Endothelial cell of umbilical vein (primary cell): Measurements from ENCODE around the gene SORL1. TPM values are rescaled to one million over a fixed set of nuclear protein-coding genes. Genes with fewer than 3 reads are reported as not detected.

Experiments
- BruUV-seq: library from RNA; stranded (reverse); fragments of 400-500 nt; replicated peaks from 2 replicates; lab custom pipeline; 2021; lab: Mats Ljungman, UMichigan
- CTCF ChIA-PET: fragments of 300-600, 350-600 bp; sonication (Branson Sonifier 250); formaldehyde crosslinking; loops from one replicate; lab custom pipeline; 2021; ENCODE audit warnings: antibody characterized with exemption, inconsistent platforms; lab: Charles Lee
- POLR2A ChIA-PET: fragments of 300-600, 350-600 bp; sonication (Branson Sonifier 250); formaldehyde crosslinking; loops from one replicate; lab custom pipeline; 2021; ENCODE audit warnings: antibody characterized with exemption, inconsistent platforms; lab: Charles Lee
- DNase-seq: peaks from one replicate; pipeline ENCODE4 v3.0.0-alpha.2; 2011; ENCODE audit warnings: low read depth, low spot score
- FAIRE-seq: peaks from 2 replicates; lab custom pipeline; 2011; peaks lifted over from hg19 to GRCh38; lab: Jason Lieb, UNC
- H2AFZ ChIP-seq: 2 replicates; pipeline ENCODE4 v1.6.0; 2012; ENCODE audit warnings: low read depth, low read length, control low read depth, inconsistent platforms
- H3K27ac ChIP-seq: 2 replicates; pipeline ENCODE4 v1.5.1; 2011; ENCODE audit warnings: low read depth, mild to moderate bottlenecking, control low read depth, low read length, moderate library complexity; ENCODE audit not compliant: insufficient read depth
- H3K27me3 ChIP-seq, 2 experiments: 2 replicates each; pipeline versions ENCODE4 v1.6.0 to v1.6.1; 2011; ENCODE audit warnings: low read length in 2 of 2, mixed read lengths in 1 of 2; ENCODE audit not compliant: control insufficient read depth in 2 of 2, insufficient read depth in 2 of 2
- H3K36me3 ChIP-seq, 2 experiments: 2 replicates in 1 of 2; 3 replicates in 1 of 2; pipeline ENCODE4 v1.5.1; 2011; ENCODE audit warnings: low read length in 2 of 2, mild to moderate bottlenecking in 1 of 2, moderate library complexity in 1 of 2; ENCODE audit not compliant: control insufficient read depth in 2 of 2, insufficient read depth in 2 of 2; ENCODE audit errors: extremely low read depth in 1 of 2
- H3K4me1 ChIP-seq: 3 replicates; pipeline ENCODE4 v1.5.1; 2011; ENCODE audit warnings: mild to moderate bottlenecking, low read length; ENCODE audit not compliant: control insufficient read depth, insufficient read depth; ENCODE audit errors: extremely low read depth
- H3K4me2 ChIP-seq: 2 replicates; pipeline ENCODE4 v1.6.1; 2011; ENCODE audit warnings: low read length, control low read depth, mixed read lengths; ENCODE audit not compliant: insufficient read depth
- H3K4me3 ChIP-seq, 3 experiments: fragments of 200-600 bp in 1 of 3; sonication (generic), shearing (Covaris generic) in 1 of 3; replicated peaks in 1 of 3; 2 replicates each; pipeline ENCODE4 v1.5.1; 2011 to 2016; ENCODE audit warnings: control low read depth in 3 of 3, low read length in 3 of 3, mild to moderate bottlenecking in 2 of 3, inconsistent platforms in 1 of 3, low read depth in 1 of 3, moderate library complexity in 1 of 3; ENCODE audit not compliant: insufficient read depth in 1 of 3
- H3K79me2 ChIP-seq: 2 replicates; pipeline ENCODE4 v1.6.0; 2012; ENCODE audit warnings: low read length, inconsistent platforms; ENCODE audit not compliant: control insufficient read depth, insufficient read depth
- H3K9ac ChIP-seq: replicated peaks from 2 replicates; pipeline ENCODE3; 2011; ENCODE audit warnings: low read length, control low read depth; ENCODE audit not compliant: insufficient read depth; ENCODE audit errors: extremely low read depth
- H3K9me1 ChIP-seq: replicated peaks from 3 replicates; pipeline ENCODE4 v1.6.0; 2011; ENCODE audit warnings: mild to moderate bottlenecking, low read length; ENCODE audit not compliant: control insufficient read depth, insufficient read depth; ENCODE audit errors: extremely low read depth
- H3K9me3 ChIP-seq: replicated peaks from 2 replicates; pipeline ENCODE4 v1.5.1; 2012; ENCODE audit warnings: low read length, inconsistent platforms; ENCODE audit not compliant: control insufficient read depth, insufficient read depth
- H4K20me1 ChIP-seq: replicated peaks from 2 replicates; pipeline ENCODE3; 2011; ENCODE audit warnings: mild to moderate bottlenecking, low read length; ENCODE audit not compliant: control insufficient read depth, insufficient read depth; ENCODE audit errors: extremely low read depth
- EZH2 ChIP-seq: IDR thresholded peaks from 2 replicates; pipeline ENCODE4 v1.6.1; 2012; ENCODE audit warnings: borderline replicate concordance, low read depth, mild to moderate bottlenecking, moderate library complexity, low read length, inconsistent platforms; ENCODE audit not compliant: severe bottlenecking
- FOS ChIP-seq: IDR thresholded peaks from 2 replicates; pipeline ENCODE4 v1.6.1; 2011; ENCODE audit warnings: mild to moderate bottlenecking, low read length, moderate library complexity, borderline replicate concordance; ENCODE audit not compliant: insufficient read depth
- GATA2 ChIP-seq: IDR thresholded peaks from 2 replicates; pipeline ENCODE4 v1.7.0; 2011; ENCODE audit warnings: low read depth, mild to moderate bottlenecking, moderate library complexity, mixed read lengths, low read length; ENCODE audit not compliant: insufficient read length, insufficient read depth
- JUN ChIP-seq: IDR thresholded peaks from 2 replicates; pipeline ENCODE4 v1.6.1; 2011; ENCODE audit warnings: borderline replicate concordance, low read depth; ENCODE audit not compliant: insufficient read length, insufficient read depth
- MYC ChIP-seq: IDR thresholded peaks from one replicate; pipeline ENCODE4 v1.6.1; 2011; ENCODE audit warnings: mild to moderate bottlenecking, low read depth, low read length
- POLR2A ChIP-seq: IDR thresholded peaks from 2 replicates; pipeline ENCODE4 v1.6.1; 2012; ENCODE audit warnings: low read depth, mild to moderate bottlenecking, control low read depth, low read length
- POLR2AphosphoS5 ChIP-seq: IDR thresholded peaks from 2 replicates; pipeline ENCODE4 v1.6.1; 2012; ENCODE audit warnings: low read depth, mild to moderate bottlenecking, control low read depth, low read length, moderate library complexity; ENCODE audit not compliant: insufficient read depth
- dilution Hi-C: fragments of 300-500 bp; cut with MboI; formaldehyde crosslinking; loops from one replicate; pipeline ENCODE4 v1.15.0; 2019; ENCODE audit warnings: low sequenced_read_pairs; ENCODE audit not compliant: extremely low pct_ligation_motif_present
- intact Hi-C: fragments of 100-400 bp; cut with micrococcal nuclease; formaldehyde crosslinking; loops from one replicate; pipeline ENCODE4 v1.10.0; 2022
- polyA plus RNA-seq, 4 experiments: library from polyadenylated mRNA; depleted of rRNA in 3 of 4; stranded (reverse) in 3 of 4; unstranded in 1 of 4; fragments of >200 nt; gene quantifications; 2 replicates each; pipeline versions ENCODE4 v1.2.1 to v1.2.3, GENCODE V29; 2011 to 2012; ENCODE audit warnings: missing spikeins in 1 of 4
- total RNA-seq: library from RNA; stranded (reverse); gene quantifications from 2 replicates; pipeline ENCODE4 v1.2.3, GENCODE V29; 2021
- TF ChIP-seq, protein P1 (sequence below), 2 donors: IDR thresholded peaks; 1 replicate in 1 of 2; 2 replicates in 1 of 2; pipeline ENCODE4 v1.5.1; 2011; ENCODE audit warnings: low read length in 2 of 2, mild to moderate bottlenecking in 2 of 2, moderate library complexity in 2 of 2, control low read depth in 1 of 2, inconsistent platforms in 1 of 2, low read depth in 1 of 2; ENCODE audit not compliant: insufficient read depth in 1 of 2; ENCODE audit errors: extremely low read depth in 1 of 2
- TF ChIP-seq, protein P2 (sequence below): IDR thresholded peaks from 2 replicates; pipeline ENCODE4 v1.6.1; 2011; ENCODE audit not compliant: insufficient read depth, insufficient read length

SORL1 gene
- total and polyA plus RNA-seq, 2 donors (not counting 3 experiments of a cell fraction or from before 2014, with no cell fraction given): 0.17 to 0.31 TPM

DNA sequence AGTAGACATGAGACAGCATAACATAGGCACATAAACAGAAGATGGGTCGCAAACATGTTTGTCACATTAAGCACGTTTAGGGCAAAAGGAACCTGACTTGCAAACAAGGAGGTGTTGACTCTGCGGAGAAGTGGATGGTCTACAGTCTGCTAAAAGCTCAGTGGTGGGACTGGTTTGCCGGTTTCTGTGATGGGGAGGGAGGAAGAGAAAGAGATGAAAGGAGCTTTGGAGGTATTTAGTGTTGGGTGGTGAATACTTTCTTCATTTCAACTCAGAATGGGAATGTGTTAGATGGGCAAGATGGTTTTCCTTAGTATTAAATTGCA, 192.0 kb downstream of the SORL1 start:
- Histone ChIP-seq H3K9me3 (no peaks in the 10 kb centered on the region), H3K9me1 (no peaks in the 10 kb centered on the region), H3K36me3 (no peaks in the 10 kb centered on the region), H3K27me3 (peaks cover 15 to 20% of the 10 kb centered on the region in 2 experiments), H3K4me1 (no peaks in the 10 kb centered on the region), H3K27ac (no peak overlapping the region), H3K4me2 (no peak overlapping the region), H4K20me1 (no peaks in the 10 kb centered on the region), H3K79me2 (no peaks in the 10 kb centered on the region), H2AFZ (no peak overlapping the region), H3K4me3 (no peak overlapping the region), H3K9ac (no peak overlapping the region)
- dilution Hi-C loops (no loop called here), intact Hi-C loops (no loop called here)
- CTCF ChIA-PET: interaction anchor here (0.6 to 2.5 kb wide), 2 partner anchors 10 to 116 kb away, joined by 4 to 13 read pairs; no protein-coding TSS in a partner anchor
- FAIRE-seq (no peak), DNase-seq (no peak)
- POLR2A ChIA-PET: no interaction called here
- TF ChIP-seq FOS (no peak), GATA2 (no peak), EZH2 (no peak), JUN (no peak), POLR2AphosphoS5 (no peak), POLR2A (no peak), MYC (no peak)
- TF ChIP-seq, protein P1, sequence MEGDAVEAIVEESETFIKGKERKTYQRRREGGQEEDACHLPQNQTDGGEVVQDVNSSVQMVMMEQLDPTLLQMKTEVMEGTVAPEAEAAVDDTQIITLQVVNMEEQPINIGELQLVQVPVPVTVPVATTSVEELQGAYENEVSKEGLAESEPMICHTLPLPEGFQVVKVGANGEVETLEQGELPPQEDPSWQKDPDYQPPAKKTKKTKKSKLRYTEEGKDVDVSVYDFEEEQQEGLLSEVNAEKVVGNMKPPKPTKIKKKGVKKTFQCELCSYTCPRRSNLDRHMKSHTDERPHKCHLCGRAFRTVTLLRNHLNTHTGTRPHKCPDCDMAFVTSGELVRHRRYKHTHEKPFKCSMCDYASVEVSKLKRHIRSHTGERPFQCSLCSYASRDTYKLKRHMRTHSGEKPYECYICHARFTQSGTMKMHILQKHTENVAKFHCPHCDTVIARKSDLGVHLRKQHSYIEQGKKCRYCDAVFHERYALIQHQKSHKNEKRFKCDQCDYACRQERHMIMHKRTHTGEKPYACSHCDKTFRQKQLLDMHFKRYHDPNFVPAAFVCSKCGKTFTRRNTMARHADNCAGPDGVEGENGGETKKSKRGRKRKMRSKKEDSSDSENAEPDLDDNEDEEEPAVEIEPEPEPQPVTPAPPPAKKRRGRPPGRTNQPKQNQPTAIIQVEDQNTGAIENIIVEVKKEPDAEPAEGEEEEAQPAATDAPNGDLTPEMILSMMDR (IDR thresholded peaks at IDR 0.05; ENCODE audit: extremely low read depth in 1 of 2, insufficient read depth in 1 of 2, low read depth in 1 of 2, low read length in 2 of 2): no peak
- TF ChIP-seq, protein P2, sequence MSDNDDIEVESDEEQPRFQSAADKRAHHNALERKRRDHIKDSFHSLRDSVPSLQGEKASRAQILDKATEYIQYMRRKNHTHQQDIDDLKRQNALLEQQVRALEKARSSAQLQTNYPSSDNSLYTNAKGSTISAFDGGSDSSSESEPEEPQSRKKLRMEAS: no peak
- no TSS peak for BruUV-seq
